Endothelial cell of umbilical vein (primary cell): Measurements from ENCODE around the gene TGFBR3. TPM values are rescaled to one million over a fixed set of nuclear protein-coding genes. Genes with fewer than 3 reads are reported as not detected.
"Not testable (repeated sequence)": the region's sequence is repeated elsewhere in the genome, so short reads cannot be mapped to it uniquely, and the experiment has no call there.

ENCODE experiments used
- BruUV-seq: library from RNA; stranded (reverse); fragments of 400-500 nt; replicated peaks from 2 replicates; lab custom pipeline; 2021; lab: Mats Ljungman, UMichigan
- CTCF ChIA-PET: fragments of 300-600, 350-600 bp; sonication (Branson Sonifier 250); formaldehyde crosslinking; loops from one replicate; lab custom pipeline; 2021; ENCODE audit warnings: antibody characterized with exemption, inconsistent platforms; lab: Charles Lee
- POLR2A ChIA-PET: fragments of 300-600, 350-600 bp; sonication (Branson Sonifier 250); formaldehyde crosslinking; loops from one replicate; lab custom pipeline; 2021; ENCODE audit warnings: antibody characterized with exemption, inconsistent platforms; lab: Charles Lee
- DNase-seq: peaks from one replicate; pipeline ENCODE4 v3.0.0-alpha.2; 2011; ENCODE audit warnings: low read depth, low spot score
- FAIRE-seq: peaks from 2 replicates; lab custom pipeline; 2011; peaks lifted over from hg19 to GRCh38; lab: Jason Lieb, UNC
- H2AFZ ChIP-seq: 2 replicates; pipeline ENCODE4 v1.6.0; 2012; ENCODE audit warnings: low read depth, low read length, control low read depth, inconsistent platforms
- H3K27ac ChIP-seq: 2 replicates; pipeline ENCODE4 v1.5.1; 2011; ENCODE audit warnings: low read depth, mild to moderate bottlenecking, control low read depth, low read length, moderate library complexity; ENCODE audit not compliant: insufficient read depth
- H3K27me3 ChIP-seq, 2 experiments: 2 replicates each; pipeline versions ENCODE4 v1.6.0 to v1.6.1; 2011; ENCODE audit warnings: low read length in 2 of 2, mixed read lengths in 1 of 2; ENCODE audit not compliant: control insufficient read depth in 2 of 2, insufficient read depth in 2 of 2
- H3K36me3 ChIP-seq, 2 experiments: 2 replicates in 1 of 2; 3 replicates in 1 of 2; pipeline ENCODE4 v1.5.1; 2011; ENCODE audit warnings: low read length in 2 of 2, mild to moderate bottlenecking in 1 of 2, moderate library complexity in 1 of 2; ENCODE audit not compliant: control insufficient read depth in 2 of 2, insufficient read depth in 2 of 2; ENCODE audit errors: extremely low read depth in 1 of 2
- H3K4me1 ChIP-seq: 3 replicates; pipeline ENCODE4 v1.5.1; 2011; ENCODE audit warnings: mild to moderate bottlenecking, low read length; ENCODE audit not compliant: control insufficient read depth, insufficient read depth; ENCODE audit errors: extremely low read depth
- H3K4me2 ChIP-seq: 2 replicates; pipeline ENCODE4 v1.6.1; 2011; ENCODE audit warnings: low read length, control low read depth, mixed read lengths; ENCODE audit not compliant: insufficient read depth
- H3K4me3 ChIP-seq, 3 experiments: fragments of 200-600 bp in 1 of 3; sonication (generic), shearing (Covaris generic) in 1 of 3; replicated peaks in 1 of 3; 2 replicates each; pipeline ENCODE4 v1.5.1; 2011 to 2016; ENCODE audit warnings: control low read depth in 3 of 3, low read length in 3 of 3, mild to moderate bottlenecking in 2 of 3, inconsistent platforms in 1 of 3, low read depth in 1 of 3, moderate library complexity in 1 of 3; ENCODE audit not compliant: insufficient read depth in 1 of 3
- H3K79me2 ChIP-seq: 2 replicates; pipeline ENCODE4 v1.6.0; 2012; ENCODE audit warnings: low read length, inconsistent platforms; ENCODE audit not compliant: control insufficient read depth, insufficient read depth
- H3K9ac ChIP-seq: replicated peaks from 2 replicates; pipeline ENCODE3; 2011; ENCODE audit warnings: low read length, control low read depth; ENCODE audit not compliant: insufficient read depth; ENCODE audit errors: extremely low read depth
- H3K9me1 ChIP-seq: replicated peaks from 3 replicates; pipeline ENCODE4 v1.6.0; 2011; ENCODE audit warnings: mild to moderate bottlenecking, low read length; ENCODE audit not compliant: control insufficient read depth, insufficient read depth; ENCODE audit errors: extremely low read depth
- H3K9me3 ChIP-seq: replicated peaks from 2 replicates; pipeline ENCODE4 v1.5.1; 2012; ENCODE audit warnings: low read length, inconsistent platforms; ENCODE audit not compliant: control insufficient read depth, insufficient read depth
- H4K20me1 ChIP-seq: replicated peaks from 2 replicates; pipeline ENCODE3; 2011; ENCODE audit warnings: mild to moderate bottlenecking, low read length; ENCODE audit not compliant: control insufficient read depth, insufficient read depth; ENCODE audit errors: extremely low read depth
- CTCF ChIP-seq, 2 donors: IDR thresholded peaks; 1 replicate in 1 of 2; 2 replicates in 1 of 2; pipeline ENCODE4 v1.5.1; 2011; ENCODE audit warnings: low read length in 2 of 2, mild to moderate bottlenecking in 2 of 2, moderate library complexity in 2 of 2, control low read depth in 1 of 2, inconsistent platforms in 1 of 2, low read depth in 1 of 2; ENCODE audit not compliant: insufficient read depth in 1 of 2; ENCODE audit errors: extremely low read depth in 1 of 2
- EZH2 ChIP-seq: IDR thresholded peaks from 2 replicates; pipeline ENCODE4 v1.6.1; 2012; ENCODE audit warnings: borderline replicate concordance, low read depth, mild to moderate bottlenecking, moderate library complexity, low read length, inconsistent platforms; ENCODE audit not compliant: severe bottlenecking
- FOS ChIP-seq: IDR thresholded peaks from 2 replicates; pipeline ENCODE4 v1.6.1; 2011; ENCODE audit warnings: mild to moderate bottlenecking, low read length, moderate library complexity, borderline replicate concordance; ENCODE audit not compliant: insufficient read depth
- GATA2 ChIP-seq: IDR thresholded peaks from 2 replicates; pipeline ENCODE4 v1.7.0; 2011; ENCODE audit warnings: low read depth, mild to moderate bottlenecking, moderate library complexity, mixed read lengths, low read length; ENCODE audit not compliant: insufficient read length, insufficient read depth
- JUN ChIP-seq: IDR thresholded peaks from 2 replicates; pipeline ENCODE4 v1.6.1; 2011; ENCODE audit warnings: borderline replicate concordance, low read depth; ENCODE audit not compliant: insufficient read length, insufficient read depth
- MAX ChIP-seq: IDR thresholded peaks from 2 replicates; pipeline ENCODE4 v1.6.1; 2011; ENCODE audit not compliant: insufficient read depth, insufficient read length
- MYC ChIP-seq: IDR thresholded peaks from one replicate; pipeline ENCODE4 v1.6.1; 2011; ENCODE audit warnings: mild to moderate bottlenecking, low read depth, low read length
- POLR2A ChIP-seq: IDR thresholded peaks from 2 replicates; pipeline ENCODE4 v1.6.1; 2012; ENCODE audit warnings: low read depth, mild to moderate bottlenecking, control low read depth, low read length
- POLR2AphosphoS5 ChIP-seq: IDR thresholded peaks from 2 replicates; pipeline ENCODE4 v1.6.1; 2012; ENCODE audit warnings: low read depth, mild to moderate bottlenecking, control low read depth, low read length, moderate library complexity; ENCODE audit not compliant: insufficient read depth
- dilution Hi-C: fragments of 300-500 bp; cut with MboI; formaldehyde crosslinking; loops from one replicate; pipeline ENCODE4 v1.15.0; 2019; ENCODE audit warnings: low sequenced_read_pairs; ENCODE audit not compliant: extremely low pct_ligation_motif_present
- intact Hi-C: fragments of 100-400 bp; cut with micrococcal nuclease; formaldehyde crosslinking; loops from one replicate; pipeline ENCODE4 v1.10.0; 2022
- polyA plus RNA-seq, 4 experiments: library from polyadenylated mRNA; depleted of rRNA in 3 of 4; stranded (reverse) in 3 of 4; unstranded in 1 of 4; fragments of >200 nt; gene quantifications; 2 replicates each; pipeline versions ENCODE4 v1.2.1 to v1.2.3, GENCODE V29; 2011 to 2012; ENCODE audit warnings: missing spikeins in 1 of 4
- total RNA-seq: library from RNA; stranded (reverse); gene quantifications from 2 replicates; pipeline ENCODE4 v1.2.3, GENCODE V29; 2021

The TGFBR3 gene
- total and polyA plus RNA-seq, 2 donors (not counting 3 experiments of a cell fraction or from before 2014, with no cell fraction given): 8.0 to 13.4 TPM

GRCh38 chr1:91853397-91853796, 32.6 kb downstream of the TGFBR3 start:
- H3K4me2 ChIP-seq: no peak overlapping the region
- H2AFZ ChIP-seq: no peak overlapping the region
- no peaks in the 10 kb centered on the region for H3K27me3 ChIP-seq
- no peaks in the 10 kb centered on the region for H3K9me3 ChIP-seq
- ChIA-PET POLR2A (no interaction called here), CTCF (no interaction called here)
- H3K4me1 ChIP-seq: peaks cover 15% of the 10 kb centered on the region
- H3K4me3 ChIP-seq: no peak overlapping the region
- no peaks in the 10 kb centered on the region for H3K36me3 ChIP-seq
- no peak overlapping the region for H3K27ac ChIP-seq
- TF ChIP-seq GATA2 (no peak), MAX (no peak), POLR2AphosphoS5 (no peak), EZH2 (no peak), CTCF (IDR thresholded peaks at IDR 0.05; ENCODE audit: extremely low read depth in 1 of 2, insufficient read depth in 1 of 2, low read depth in 1 of 2, low read length in 2 of 2) (no peak), MYC (no peak), POLR2A (no peak), FOS (no peak), JUN (no peak)
- FAIRE-seq (no peak), DNase-seq (no peak)
- no TSS peak for BruUV-seq
- no peaks in the 10 kb centered on the region for H3K79me2 ChIP-seq
- dilution Hi-C loops (no loop called here), intact Hi-C loops (no loop called here)
- H3K9me1 ChIP-seq: no peaks in the 10 kb centered on the region
- H4K20me1 ChIP-seq: no peaks in the 10 kb centered on the region
- H3K9ac ChIP-seq: no peak overlapping the region

- H3K36me3 ChIP-seq, H3K9me3 ChIP-seq, H3K27me3 ChIP-seq, BruUV-seq, DNase-seq, dilution Hi-C loops, H3K9ac ChIP-seq, H3K27ac ChIP-seq, H3K4me2 ChIP-seq, intact Hi-C loops, H3K9me1 ChIP-seq, H3K79me2 ChIP-seq, FAIRE-seq, H2AFZ ChIP-seq, H3K4me3 ChIP-seq, H4K20me1 ChIP-seq: not testable (repeated sequence)
- POLR2A ChIA-PET: interaction anchor here (1.3 kb wide), 1 partner anchor 34 kb away, joined by 3 read pairs; the partner anchor contains the start of gene TGFBR3
- H3K4me1 ChIP-seq: peaks cover 15% of the 10 kb centered on the region
- CTCF ChIA-PET: interaction anchor here (1.1 to 1.9 kb wide), 11 partner anchors 10 to 147 kb away, joined by 3 to 11 read pairs (median 4); partner anchors contain the start of gene TGFBR3
Observed at GRCh38 chr1:91852011-91852410, 33.9 kb downstream of the TGFBR3 start.
